ENCODE measurements around the gene BACE1-AS.

Gene BACE1-AS

GRCh38 chr11:117290809-117291396 lies at the start of gene BACE1-AS:
BACE1-AS (plus strand) TSS chr11:117291346.
- no peak for TF ChIP-seq CTCF (IDR thresholded peaks at IDR 0.05; ENCODE audit: insufficient read depth, low read depth, low read length, missing control alignments)
- no peak within 1 kb of the TSS for H3K4me3 ChIP-seq (ENCODE audit: low read depth, low read length)
- no peak for DNase-seq (ENCODE audit: low read depth)

GRCh38 chr11:117248341-117248740 lies 42.8 kb upstream of the BACE1-AS start:
- no peak overlapping the region for H3K4me3 ChIP-seq (ENCODE audit: low read depth, low read length)
- DNase-seq (ENCODE audit: low read depth), result no peak
- TF ChIP-seq CTCF (IDR thresholded peaks at IDR 0.05; ENCODE audit: insufficient read depth, low read depth, low read length, missing control alignments), result no peak

- TF ChIP-seq CTCF (IDR thresholded peaks at IDR 0.05; ENCODE audit: insufficient read depth, low read depth, low read length, missing control alignments), result no peak
These were observed 41.6 kb upstream of the BACE1-AS start for GRCh38 chr11:117249571-117249970.

GRCh38 chr11:117251506-117251905 lies 39.6 kb upstream of the BACE1-AS start:
- H3K4me3 ChIP-seq (ENCODE audit: low read depth, low read length), result no peak overlapping the region
- DNase-seq (ENCODE audit: low read depth), result no peak

More at GRCh38 chr11:117249571-117249970, 41.6 kb upstream of the BACE1-AS start:
- no peak overlapping the region for H3K4me3 ChIP-seq (ENCODE audit: low read depth, low read length)
- no peak for DNase-seq (ENCODE audit: low read depth)

GRCh38 chr11:117255966-117256365 lies 35.2 kb upstream of the BACE1-AS start:
- no peak for DNase-seq (ENCODE audit: low read depth)
- no peak overlapping the region for H3K4me3 ChIP-seq (ENCODE audit: low read depth, low read length)
- no peak for TF ChIP-seq CTCF (IDR thresholded peaks at IDR 0.05; ENCODE audit: insufficient read depth, low read depth, low read length, missing control alignments)

More at GRCh38 chr11:117251506-117251905, 39.6 kb upstream of the BACE1-AS start:
- no peak for TF ChIP-seq CTCF (IDR thresholded peaks at IDR 0.05; ENCODE audit: insufficient read depth, low read depth, low read length, missing control alignments)

- no peak overlapping the region for H3K4me3 ChIP-seq (ENCODE audit: low read depth, low read length)
- no peak for DNase-seq (ENCODE audit: low read depth)
- no peak for TF ChIP-seq CTCF (IDR thresholded peaks at IDR 0.05; ENCODE audit: insufficient read depth, low read depth, low read length, missing control alignments)
These were observed 34.6 kb upstream of the BACE1-AS start for GRCh38 chr11:117256573-117256972.

GRCh38 chr11:117258576-117258975 lies 32.6 kb upstream of the BACE1-AS start:
- no peak overlapping the region for H3K4me3 ChIP-seq (ENCODE audit: low read depth, low read length)
- DNase-seq (ENCODE audit: low read depth), result no peak
- TF ChIP-seq CTCF (IDR thresholded peaks at IDR 0.05; ENCODE audit: insufficient read depth, low read depth, low read length, missing control alignments), result no peak
